ENCODE measurements around the gene SUMO2. TPM values are rescaled to one million over a fixed set of nuclear protein-coding genes. Genes with fewer than 3 reads are reported as not detected.

Gene SUMO2
- total and polyA plus RNA-seq, 8 donors, result 10.7 to 141 (median 62.7) TPM

DNA sequence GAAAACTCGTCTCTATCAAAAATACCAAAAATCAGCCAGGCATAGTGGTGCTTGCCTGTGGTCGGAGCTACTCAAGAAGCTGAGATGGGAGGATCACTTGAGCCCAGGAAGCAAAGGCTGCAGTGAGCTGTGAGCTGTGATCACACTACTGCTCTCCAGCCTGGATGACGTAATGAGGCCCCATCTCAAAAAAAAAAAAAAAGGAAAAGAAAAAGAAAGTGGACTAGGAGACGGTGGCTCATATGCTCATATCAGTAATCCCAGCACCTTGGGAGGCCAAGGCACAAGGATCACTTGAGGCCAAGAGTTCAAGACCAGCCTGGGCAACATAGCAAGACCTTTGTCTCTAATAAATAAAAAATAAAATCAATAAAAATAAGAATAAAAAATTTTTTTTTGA, 8.8 kb upstream of the SUMO2 start:
- Histone ChIP-seq H3K9me3 (no peaks in the 10 kb centered on the region), H3K4me1 (no peaks in the 10 kb centered on the region), H3K36me3 (no peaks in the 10 kb centered on the region), H3K27me3 (no peaks in the 10 kb centered on the region), H3K27ac (no peak overlapping the region), H3K4me3 (no peak overlapping the region)
- TF ChIP-seq EP300 (IDR thresholded peaks at IDR 0.05) (no peak), POLR2AphosphoS5 (IDR thresholded peaks at IDR 0.05) (no peak), POLR2A (IDR thresholded peaks at IDR 0.05) (no peak)
- TF ChIP-seq, protein P1, sequence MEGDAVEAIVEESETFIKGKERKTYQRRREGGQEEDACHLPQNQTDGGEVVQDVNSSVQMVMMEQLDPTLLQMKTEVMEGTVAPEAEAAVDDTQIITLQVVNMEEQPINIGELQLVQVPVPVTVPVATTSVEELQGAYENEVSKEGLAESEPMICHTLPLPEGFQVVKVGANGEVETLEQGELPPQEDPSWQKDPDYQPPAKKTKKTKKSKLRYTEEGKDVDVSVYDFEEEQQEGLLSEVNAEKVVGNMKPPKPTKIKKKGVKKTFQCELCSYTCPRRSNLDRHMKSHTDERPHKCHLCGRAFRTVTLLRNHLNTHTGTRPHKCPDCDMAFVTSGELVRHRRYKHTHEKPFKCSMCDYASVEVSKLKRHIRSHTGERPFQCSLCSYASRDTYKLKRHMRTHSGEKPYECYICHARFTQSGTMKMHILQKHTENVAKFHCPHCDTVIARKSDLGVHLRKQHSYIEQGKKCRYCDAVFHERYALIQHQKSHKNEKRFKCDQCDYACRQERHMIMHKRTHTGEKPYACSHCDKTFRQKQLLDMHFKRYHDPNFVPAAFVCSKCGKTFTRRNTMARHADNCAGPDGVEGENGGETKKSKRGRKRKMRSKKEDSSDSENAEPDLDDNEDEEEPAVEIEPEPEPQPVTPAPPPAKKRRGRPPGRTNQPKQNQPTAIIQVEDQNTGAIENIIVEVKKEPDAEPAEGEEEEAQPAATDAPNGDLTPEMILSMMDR (IDR thresholded peaks at IDR 0.05), result no peak
- intact Hi-C loops (cut with DNase I; ENCODE audit: low total_unique reads), result no loop called here
- DNase-seq, result peak in 1 of 2 donors; percentile 22
- 73 to 88% (median 77%) methylated on average over 4 of the region's 4 CpGs for WGBS, 5 donors

DNA sequence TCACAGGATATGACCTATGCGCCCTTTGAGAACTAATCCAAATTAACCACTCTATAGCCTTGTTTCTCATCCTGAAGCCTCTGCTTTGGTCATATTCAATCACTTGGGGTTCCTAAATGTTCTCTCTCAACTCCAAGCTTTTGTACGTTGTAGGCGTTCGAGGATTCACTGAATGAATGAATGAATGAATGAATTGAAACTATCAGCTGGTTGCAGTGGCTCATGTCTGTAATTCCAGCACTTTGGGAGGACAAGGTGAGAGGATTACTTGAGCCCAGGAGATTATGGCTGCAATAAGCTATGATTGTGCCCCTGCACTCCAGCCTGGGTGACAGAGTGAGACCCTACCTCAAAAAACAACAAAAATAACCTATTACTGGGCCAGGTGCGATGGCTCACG, 5.9 kb upstream of the SUMO2 start:
- H3K27ac ChIP-seq, result peak overlapping the region in 1 of 5 donors; percentile 78
- intact Hi-C loops (cut with DNase I; ENCODE audit: low total_unique reads), result no loop called here
- no peaks in the 10 kb centered on the region for H3K27me3 ChIP-seq
- DNase-seq, result no peak
- H3K4me3 ChIP-seq, result no peak overlapping the region
- H3K9me3 ChIP-seq, result no peaks in the 10 kb centered on the region
- no peaks in the 10 kb centered on the region for H3K36me3 ChIP-seq
- TF ChIP-seq, protein P1 (IDR thresholded peaks at IDR 0.05), result no peak
- no peak for TF ChIP-seq EP300 (IDR thresholded peaks at IDR 0.05)
- TF ChIP-seq POLR2A (IDR thresholded peaks at IDR 0.05), result no peak
- TF ChIP-seq POLR2AphosphoS5 (IDR thresholded peaks at IDR 0.05), result no peak
- peaks cover under 1 to 4% (median 2%) of the 10 kb centered on the region in 4 donors for H3K4me1 ChIP-seq
- WGBS, 5 donors, result 90 to 96% (median 93%) methylated on average over 6 of the region's 6 CpGs

DNA sequence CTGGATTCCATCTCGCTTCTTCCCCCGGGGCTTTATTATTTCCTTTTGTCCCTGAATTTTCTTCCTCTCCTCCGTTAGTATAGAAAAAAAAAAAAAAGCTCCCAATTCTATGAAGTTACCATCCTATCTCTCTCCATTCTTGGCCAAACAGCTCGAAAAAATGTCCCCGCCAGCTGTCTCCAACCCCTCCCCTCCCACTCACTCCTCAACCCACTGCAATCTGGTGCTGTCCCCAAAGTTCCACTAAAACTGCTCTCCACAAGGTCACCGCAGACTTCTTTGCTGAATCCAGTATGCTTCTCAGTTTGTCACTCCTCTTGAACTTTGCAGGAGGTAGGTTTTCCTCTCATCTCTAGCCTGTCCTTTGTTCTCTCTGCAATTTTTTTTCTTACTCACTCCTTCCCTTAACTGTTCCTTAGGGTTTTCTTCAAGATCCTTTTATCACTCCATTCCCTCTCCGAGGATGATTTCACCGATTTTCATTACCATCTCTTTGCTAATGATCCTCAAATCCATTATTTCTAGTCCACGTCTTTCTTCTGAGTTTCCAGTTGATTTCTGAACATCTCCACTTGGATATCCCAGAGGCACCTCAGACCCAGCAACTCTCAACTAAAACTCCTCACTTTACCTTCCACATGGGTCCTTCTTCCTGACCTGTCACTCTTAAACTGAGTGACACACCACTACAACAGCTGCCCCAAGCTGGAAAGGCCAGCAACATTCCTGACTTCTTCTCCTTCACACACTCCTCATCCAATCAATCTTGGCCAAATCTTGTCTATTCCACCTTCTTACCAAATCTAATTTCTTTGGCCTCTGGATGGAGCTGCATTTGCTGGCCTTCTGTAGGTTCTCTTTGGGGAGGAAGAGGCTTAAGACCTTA, 1.5 kb upstream of the SUMO2 start:
- peak overlapping the region in 3 of 5 donors; percentile 98 to 100 (median 100) for H3K27ac ChIP-seq
- H3K4me1 ChIP-seq, result peaks cover 15 to 33% (median 24%) of the 10 kb centered on the region in 4 donors
- WGBS, 5 donors, result 92 to 97% (median 96%) methylated on average over 9 of the region's 9 CpGs
- no peak overlapping the region for H3K4me3 ChIP-seq
- H3K9me3 ChIP-seq, result no peaks in the 10 kb centered on the region
- intact Hi-C loops (cut with DNase I; ENCODE audit: low total_unique reads), result no loop called here
- peaks cover 8 to 14% (median 9%) of the 10 kb centered on the region in 4 donors for H3K36me3 ChIP-seq
- DNase-seq, result no peak
- H3K27me3 ChIP-seq, result no peaks in the 10 kb centered on the region
- TF ChIP-seq EP300 (IDR thresholded peaks at IDR 0.05), result no peak
- TF ChIP-seq POLR2A (IDR thresholded peaks at IDR 0.05), result no peak
- TF ChIP-seq, protein P1 (IDR thresholded peaks at IDR 0.05), result no peak
- no peak for TF ChIP-seq POLR2AphosphoS5 (IDR thresholded peaks at IDR 0.05)

DNA sequence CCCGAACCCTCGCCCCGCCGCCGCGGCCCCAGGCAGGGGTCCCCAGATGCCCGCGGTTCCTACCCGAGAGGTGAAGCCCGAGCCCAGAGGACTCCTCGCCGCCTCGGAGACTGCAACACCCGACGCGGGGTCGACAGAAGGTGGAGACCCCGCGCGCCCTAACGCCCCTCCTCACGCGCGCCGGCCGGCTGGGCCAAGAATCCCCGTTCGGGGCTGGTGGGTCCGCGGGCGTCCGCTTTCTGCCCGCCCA, 515 bp downstream of the SUMO2 start:
- peaks cover 18 to 42% (median 29%) of the 10 kb centered on the region in 4 donors for H3K4me1 ChIP-seq
- H3K36me3 ChIP-seq, result peaks cover 15 to 34% (median 29%) of the 10 kb centered on the region in 4 donors
- WGBS, 5 donors, result 0 to 1% (median 0%) methylated on average over 6 to 33 of the region's 33 CpGs
- no peaks in the 10 kb centered on the region for H3K9me3 ChIP-seq
- no peak for TF ChIP-seq EP300 (IDR thresholded peaks at IDR 0.05)
- TF ChIP-seq, protein P1 (IDR thresholded peaks at IDR 0.05), result peak in 1 of 7 experiments; percentile 38
- peak in 1 of 2 donors; percentile 26 for DNase-seq
- H3K4me3 ChIP-seq, result peak overlapping the region; percentile 89 to 99 (median 97)
- H3K27ac ChIP-seq, result peak overlapping the region; percentile 98 to 100 (median 100)
- intact Hi-C loops (cut with DNase I; ENCODE audit: low total_unique reads), result no loop called here
- no peaks in the 10 kb centered on the region for H3K27me3 ChIP-seq

All from stomach (tissue), 9 donors.